Measurements from ENCODE around the gene VAPA.

VAPA gene

GRCh38 chr18:9982711-9983110 is 68.9 kb downstream of the VAPA start:
- DNase-seq (ENCODE audit: low read depth), result no peak
- TF ChIP-seq CTCF (IDR thresholded peaks at IDR 0.05; ENCODE audit: insufficient read depth, low read depth, low read length, missing control alignments), result no peak
- H3K4me3 ChIP-seq (ENCODE audit: low read length), result no peak overlapping the region

DNA sequence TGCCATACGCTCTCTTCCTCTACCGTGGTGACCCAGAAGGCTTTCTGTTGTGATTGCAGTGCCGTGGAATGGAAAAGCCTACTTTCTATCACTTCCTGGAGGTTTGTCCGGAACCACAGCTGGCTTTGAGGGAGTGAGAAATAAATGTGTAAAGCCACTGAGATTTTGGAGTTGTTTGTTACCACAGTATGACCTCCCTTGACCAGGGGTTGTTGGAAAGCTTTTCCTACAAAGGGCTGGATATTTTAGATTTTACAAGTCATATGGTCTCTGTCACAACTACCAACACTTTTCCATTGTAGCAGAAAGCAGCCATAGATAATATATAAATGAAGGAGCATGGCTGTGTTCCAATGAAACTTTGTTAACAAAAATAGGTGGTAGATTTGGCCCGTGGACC is 70.3 kb downstream of the VAPA start:
- no peak for TF ChIP-seq CTCF (IDR thresholded peaks at IDR 0.05; ENCODE audit: insufficient read depth, low read depth, low read length, missing control alignments)
- no peak for DNase-seq (ENCODE audit: low read depth)
- H3K4me3 ChIP-seq (ENCODE audit: low read length), result no peak overlapping the region

DNA sequence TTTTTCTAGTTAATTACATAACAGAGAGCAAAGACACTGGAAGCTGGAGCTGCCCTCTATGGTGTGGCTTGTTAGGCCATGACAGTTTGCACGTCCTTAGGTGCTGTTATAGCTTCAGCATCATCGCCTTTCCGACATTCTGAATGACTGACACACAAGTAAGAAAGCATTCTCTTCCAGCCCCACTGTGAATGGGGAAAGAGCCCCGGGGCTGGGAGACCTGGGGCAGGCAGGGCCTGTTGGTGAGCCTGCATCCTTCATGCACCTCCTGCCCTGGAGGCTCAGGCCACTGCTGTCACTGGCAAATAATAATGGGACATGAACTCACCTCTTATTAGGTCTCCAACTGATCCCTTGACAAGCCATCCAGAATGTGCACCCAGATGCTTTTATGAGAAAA is 71.8 kb downstream of the VAPA start:
- no peak for TF ChIP-seq CTCF (IDR thresholded peaks at IDR 0.05; ENCODE audit: insufficient read depth, low read depth, low read length, missing control alignments)
- no peak overlapping the region for H3K4me3 ChIP-seq (ENCODE audit: low read length)
- no peak for DNase-seq (ENCODE audit: low read depth)

DNA sequence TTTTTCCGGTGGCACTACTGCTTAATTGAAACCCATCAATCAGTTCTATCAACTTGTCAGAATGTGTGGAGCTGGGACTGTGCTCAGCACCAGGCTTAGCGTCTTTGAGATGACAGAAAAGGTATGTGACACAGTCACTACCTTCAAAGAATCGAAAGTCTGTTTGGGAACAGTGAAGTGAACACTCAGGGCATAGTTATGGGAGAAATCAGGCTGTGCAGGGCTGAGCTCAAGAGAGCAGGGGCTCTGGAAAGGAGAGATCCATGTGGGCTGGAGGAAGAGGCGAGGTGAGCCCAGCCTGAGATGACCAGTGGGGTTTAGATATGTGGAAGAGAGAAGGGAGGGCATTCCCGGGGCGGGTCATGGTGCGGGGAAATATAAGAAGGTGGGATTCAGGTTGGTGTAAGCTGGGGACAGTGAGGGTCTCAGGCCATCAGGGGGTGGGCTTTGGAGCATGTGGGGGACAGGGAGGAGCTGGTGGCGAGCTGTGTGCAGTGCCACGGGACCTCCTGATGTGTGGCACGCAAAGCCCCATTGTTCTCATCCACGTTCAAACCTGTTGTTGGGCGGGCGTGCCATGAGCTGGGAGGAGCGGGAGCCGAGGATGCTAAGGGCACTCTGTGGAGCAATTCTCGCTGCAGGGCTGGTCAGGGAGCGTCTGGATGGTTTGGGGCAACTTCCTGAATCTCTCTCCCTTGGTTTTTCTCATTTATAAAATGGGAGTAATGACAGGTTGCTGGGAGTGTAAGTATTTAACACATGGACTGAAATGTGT is 72.5 kb downstream of the VAPA start:
- no peak for DNase-seq (ENCODE audit: low read depth)
- no peak overlapping the region for H3K4me3 ChIP-seq (ENCODE audit: low read length)
- TF ChIP-seq CTCF (IDR thresholded peaks at IDR 0.05; ENCODE audit: insufficient read depth, low read depth, low read length, missing control alignments), result no peak

- DNase-seq (ENCODE audit: low read depth), result no peak
- TF ChIP-seq CTCF (IDR thresholded peaks at IDR 0.05; ENCODE audit: insufficient read depth, low read depth, low read length, missing control alignments), result no peak
- no peak overlapping the region for H3K4me3 ChIP-seq (ENCODE audit: low read length)
Measured at GRCh38 chr18:9987345-9987744, 73.5 kb downstream of the VAPA start.

DNA sequence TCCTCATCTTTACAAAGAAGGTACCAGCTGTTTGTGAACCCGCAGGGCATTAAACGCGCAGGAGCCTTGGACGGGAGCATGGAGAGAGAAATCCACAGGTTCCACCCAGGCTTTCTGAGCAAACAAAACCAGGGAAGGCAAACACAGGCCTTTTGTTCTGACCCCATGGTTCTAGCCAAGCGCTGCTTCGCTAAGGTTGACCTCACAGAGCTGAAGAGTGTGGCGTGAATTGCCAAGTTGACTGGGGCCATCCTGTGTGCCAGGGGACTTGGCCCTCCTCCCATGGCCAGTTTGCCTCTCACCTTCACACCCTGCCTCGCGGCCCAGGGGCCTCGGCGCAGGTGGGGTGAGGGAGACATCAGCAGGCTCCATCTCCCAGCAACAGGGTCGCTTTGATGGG is 74.1 kb downstream of the VAPA start:
- TF ChIP-seq CTCF (IDR thresholded peaks at IDR 0.05; ENCODE audit: insufficient read depth, low read depth, low read length, missing control alignments), result no peak
- no peak for DNase-seq (ENCODE audit: low read depth)
- H3K4me3 ChIP-seq (ENCODE audit: low read length), result no peak overlapping the region

- DNase-seq (ENCODE audit: low read depth), result no peak
- no peak for TF ChIP-seq CTCF (IDR thresholded peaks at IDR 0.05; ENCODE audit: insufficient read depth, low read depth, low read length, missing control alignments)
- H3K4me3 ChIP-seq (ENCODE audit: low read length), result no peak overlapping the region
Measured at GRCh38 chr18:9988665-9989064, 74.8 kb downstream of the VAPA start.
